Measurements from ENCODE around the gene KIF2C.

The KIF2C gene

DNA sequence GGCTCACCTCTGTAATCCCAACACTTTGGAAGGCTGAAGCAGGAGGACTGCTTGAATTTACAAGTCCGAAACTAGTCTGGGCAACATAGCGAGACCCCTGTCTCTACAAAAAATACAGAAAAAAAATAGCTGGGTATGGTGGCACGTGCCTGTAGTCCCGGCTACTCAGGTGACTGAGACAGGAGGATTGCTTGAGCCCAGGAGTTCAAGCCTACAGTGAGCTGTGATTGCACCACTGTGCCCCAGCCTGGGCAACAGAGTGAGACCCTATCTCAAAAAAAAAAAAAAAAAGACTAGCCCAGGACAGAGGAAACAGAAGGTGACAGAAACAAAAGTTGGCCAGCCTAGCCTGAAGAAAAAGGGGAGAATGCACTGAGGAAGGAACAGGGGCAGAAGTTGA, 44.0 kb upstream of the KIF2C start:
- TF ChIP-seq FOXM1 (IDR thresholded peaks at IDR 0.05; ENCODE audit: borderline replicate concordance, low read depth) = no peak
- TF ChIP-seq, protein P1, sequence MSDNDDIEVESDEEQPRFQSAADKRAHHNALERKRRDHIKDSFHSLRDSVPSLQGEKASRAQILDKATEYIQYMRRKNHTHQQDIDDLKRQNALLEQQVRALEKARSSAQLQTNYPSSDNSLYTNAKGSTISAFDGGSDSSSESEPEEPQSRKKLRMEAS (IDR thresholded peaks at IDR 0.05) = no peak
- TF ChIP-seq CEBPB (IDR thresholded peaks at IDR 0.05) = no peak
- no peak for TF ChIP-seq CREB1 (IDR thresholded peaks at IDR 0.05; ENCODE audit: low read depth)
- TF ChIP-seq NFIC (IDR thresholded peaks at IDR 0.05) = no peak
- TF ChIP-seq EP300 (IDR thresholded peaks at IDR 0.05; ENCODE audit: borderline replicate concordance) = no peak
- no peak for TF ChIP-seq TEAD4 (IDR thresholded peaks at IDR 0.05)
- TF ChIP-seq, protein P2, sequence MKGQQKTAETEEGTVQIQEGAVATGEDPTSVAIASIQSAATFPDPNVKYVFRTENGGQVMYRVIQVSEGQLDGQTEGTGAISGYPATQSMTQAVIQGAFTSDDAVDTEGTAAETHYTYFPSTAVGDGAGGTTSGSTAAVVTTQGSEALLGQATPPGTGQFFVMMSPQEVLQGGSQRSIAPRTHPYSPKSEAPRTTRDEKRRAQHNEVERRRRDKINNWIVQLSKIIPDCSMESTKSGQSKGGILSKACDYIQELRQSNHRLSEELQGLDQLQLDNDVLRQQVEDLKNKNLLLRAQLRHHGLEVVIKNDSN (IDR thresholded peaks at IDR 0.05) = no peak

- no peak for TF ChIP-seq TCF12 (IDR thresholded peaks at IDR 0.05; ENCODE audit: low read depth)
- no peak for TF ChIP-seq NFIC (IDR thresholded peaks at IDR 0.05)
- no peak for TF ChIP-seq CREB1 (IDR thresholded peaks at IDR 0.05; ENCODE audit: low read depth)
- TF ChIP-seq, protein P3, sequence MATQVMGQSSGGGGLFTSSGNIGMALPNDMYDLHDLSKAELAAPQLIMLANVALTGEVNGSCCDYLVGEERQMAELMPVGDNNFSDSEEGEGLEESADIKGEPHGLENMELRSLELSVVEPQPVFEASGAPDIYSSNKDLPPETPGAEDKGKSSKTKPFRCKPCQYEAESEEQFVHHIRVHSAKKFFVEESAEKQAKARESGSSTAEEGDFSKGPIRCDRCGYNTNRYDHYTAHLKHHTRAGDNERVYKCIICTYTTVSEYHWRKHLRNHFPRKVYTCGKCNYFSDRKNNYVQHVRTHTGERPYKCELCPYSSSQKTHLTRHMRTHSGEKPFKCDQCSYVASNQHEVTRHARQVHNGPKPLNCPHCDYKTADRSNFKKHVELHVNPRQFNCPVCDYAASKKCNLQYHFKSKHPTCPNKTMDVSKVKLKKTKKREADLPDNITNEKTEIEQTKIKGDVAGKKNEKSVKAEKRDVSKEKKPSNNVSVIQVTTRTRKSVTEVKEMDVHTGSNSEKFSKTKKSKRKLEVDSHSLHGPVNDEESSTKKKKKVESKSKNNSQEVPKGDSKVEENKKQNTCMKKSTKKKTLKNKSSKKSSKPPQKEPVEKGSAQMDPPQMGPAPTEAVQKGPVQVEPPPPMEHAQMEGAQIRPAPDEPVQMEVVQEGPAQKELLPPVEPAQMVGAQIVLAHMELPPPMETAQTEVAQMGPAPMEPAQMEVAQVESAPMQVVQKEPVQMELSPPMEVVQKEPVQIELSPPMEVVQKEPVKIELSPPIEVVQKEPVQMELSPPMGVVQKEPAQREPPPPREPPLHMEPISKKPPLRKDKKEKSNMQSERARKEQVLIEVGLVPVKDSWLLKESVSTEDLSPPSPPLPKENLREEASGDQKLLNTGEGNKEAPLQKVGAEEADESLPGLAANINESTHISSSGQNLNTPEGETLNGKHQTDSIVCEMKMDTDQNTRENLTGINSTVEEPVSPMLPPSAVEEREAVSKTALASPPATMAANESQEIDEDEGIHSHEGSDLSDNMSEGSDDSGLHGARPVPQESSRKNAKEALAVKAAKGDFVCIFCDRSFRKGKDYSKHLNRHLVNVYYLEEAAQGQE (IDR thresholded peaks at IDR 0.05; ENCODE audit: low read depth) = no peak
- no peak for TF ChIP-seq TAF1 (IDR thresholded peaks at IDR 0.05; ENCODE audit: low read depth)
These were observed 43.5 kb upstream of the KIF2C start for GRCh38 chr1:44696101-44696500.

DNA sequence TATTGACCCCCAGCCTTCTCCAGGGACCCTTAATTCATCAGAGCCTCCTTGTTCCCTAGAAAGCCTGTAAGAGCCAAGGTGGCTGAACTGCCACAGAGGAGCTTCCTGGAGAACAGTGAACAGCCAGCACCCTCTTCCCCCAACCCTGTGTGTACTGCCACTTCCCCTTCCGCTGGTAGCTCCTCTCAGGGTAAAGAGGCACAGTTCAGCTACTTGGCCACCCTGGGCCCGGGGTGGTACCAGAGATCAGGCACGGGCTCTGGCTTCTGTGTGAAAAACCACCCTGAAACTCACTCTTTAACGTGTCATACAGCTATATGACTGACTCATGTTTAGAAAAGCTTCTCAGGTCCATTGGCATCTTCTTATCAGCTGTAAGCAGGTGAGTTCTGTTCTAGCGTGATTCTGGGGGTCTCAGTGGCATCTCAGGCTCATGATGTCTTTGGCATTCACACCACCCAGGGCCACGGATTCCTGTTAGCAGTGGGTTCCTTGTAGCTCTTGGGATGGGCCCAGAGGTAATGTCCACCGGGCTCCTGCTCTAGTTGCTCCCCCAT, 42.8 kb upstream of the KIF2C start:
- no peak for TF ChIP-seq ZBTB7A (IDR thresholded peaks at IDR 0.05; ENCODE audit: low read depth)
- no peak for TF ChIP-seq NFIC (IDR thresholded peaks at IDR 0.05)
- no peak for TF ChIP-seq FOXM1 (IDR thresholded peaks at IDR 0.05; ENCODE audit: borderline replicate concordance, low read depth)
- no peak for TF ChIP-seq EP300 (IDR thresholded peaks at IDR 0.05; ENCODE audit: borderline replicate concordance)
- TF ChIP-seq TAF1 (IDR thresholded peaks at IDR 0.05; ENCODE audit: low read depth) = no peak
- TF ChIP-seq, protein P2 (IDR thresholded peaks at IDR 0.05) = no peak
- no peak for TF ChIP-seq YY1 (IDR thresholded peaks at IDR 0.05; ENCODE audit: low read depth)
- TF ChIP-seq EGR1 (IDR thresholded peaks at IDR 0.05) = no peak
- TF ChIP-seq, protein P1 (IDR thresholded peaks at IDR 0.05) = no peak

- TF ChIP-seq FOXM1 (IDR thresholded peaks at IDR 0.05; ENCODE audit: borderline replicate concordance, low read depth) (no peak), TAF1 (IDR thresholded peaks at IDR 0.05; ENCODE audit: low read depth) (no peak), ZBTB7A (IDR thresholded peaks at IDR 0.05; ENCODE audit: low read depth) (no peak), CREB1 (IDR thresholded peaks at IDR 0.05; ENCODE audit: low read depth) (no peak), CEBPB (IDR thresholded peaks at IDR 0.05) (no peak), EP300 (IDR thresholded peaks at IDR 0.05; ENCODE audit: borderline replicate concordance) (no peak), YY1 (IDR thresholded peaks at IDR 0.05; ENCODE audit: low read depth) (no peak)
These were observed 41.5 kb upstream of the KIF2C start for GRCh38 chr1:44698138-44698537.

DNA sequence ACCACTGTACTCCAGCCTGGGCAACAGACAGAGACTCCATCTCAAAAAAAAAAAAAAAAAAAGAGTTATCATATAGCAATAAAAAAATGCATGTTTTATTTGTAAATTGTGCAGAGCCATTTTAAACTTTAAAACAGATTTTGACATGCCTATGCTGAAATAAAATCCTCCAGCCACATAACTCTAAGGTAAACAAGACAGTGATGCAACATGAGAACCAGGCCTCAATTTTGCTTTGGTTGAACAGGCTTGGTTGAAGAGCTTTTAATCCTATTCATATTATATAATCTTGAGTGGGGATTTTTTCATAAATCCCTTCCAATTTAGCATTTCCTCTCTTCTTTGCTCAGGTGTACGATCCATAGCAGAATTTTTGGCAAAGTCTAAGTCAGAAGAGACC, 39.1 kb upstream of the KIF2C start:
- no peak for TF ChIP-seq FOXM1 (IDR thresholded peaks at IDR 0.05; ENCODE audit: borderline replicate concordance, low read depth)
- TF ChIP-seq, protein P3 (IDR thresholded peaks at IDR 0.05; ENCODE audit: low read depth) = no peak
- TF ChIP-seq CREB1 (IDR thresholded peaks at IDR 0.05; ENCODE audit: low read depth) = no peak
- no peak for TF ChIP-seq TAF1 (IDR thresholded peaks at IDR 0.05; ENCODE audit: low read depth)
- TF ChIP-seq, protein P1 (IDR thresholded peaks at IDR 0.05) = no peak
- TF ChIP-seq YY1 (IDR thresholded peaks at IDR 0.05; ENCODE audit: low read depth) = no peak
- no peak for TF ChIP-seq RAD21 (IDR thresholded peaks at IDR 0.05; ENCODE audit: low read depth)
- no peak for TF ChIP-seq EP300 (IDR thresholded peaks at IDR 0.05; ENCODE audit: borderline replicate concordance)
- no peak for TF ChIP-seq EGR1 (IDR thresholded peaks at IDR 0.05)
- no peak for TF ChIP-seq NFIC (IDR thresholded peaks at IDR 0.05)
- no peak for TF ChIP-seq TCF12 (IDR thresholded peaks at IDR 0.05; ENCODE audit: low read depth)
- no peak for TF ChIP-seq TEAD4 (IDR thresholded peaks at IDR 0.05)
- TF ChIP-seq CEBPB (IDR thresholded peaks at IDR 0.05) = no peak
- TF ChIP-seq, protein P2 (IDR thresholded peaks at IDR 0.05) = no peak
- no peak for TF ChIP-seq ZBTB7A (IDR thresholded peaks at IDR 0.05; ENCODE audit: low read depth)
